Heart left ventricle (tissue), 13 donors: ENCODE results near the gene GAS1.

Experiments used
- CTCF ChIP-seq, 12 donors: fragments of 200-600 bp; sonication (generic) in 4 of 12; IDR thresholded peaks; one replicate each; pipeline versions ENCODE4 v1.5.0 to v1.8.0; 2018 to 2022; ENCODE audit warnings: antibody characterized with exemption in 12 of 12, mild to moderate bottlenecking in 5 of 12
- POLR2A ChIP-seq, 2 donors: fragments of 450-650 bp; IDR thresholded peaks; one replicate each; pipeline ENCODE4 v1.6.1; 2017; ENCODE audit warnings: antibody characterized with exemption in 2 of 2, mild to moderate bottlenecking in 2 of 2, moderate library complexity in 2 of 2
- donor health status: ischemic (EF 13 %, LVEDD 7.1; RV severe dilation, severe dysfunction).
- donor health status: DM: no; HTN: yes; CAD: no.
- donor health status: DM: no; HTN: no; CAD: no.
- donor health status: ischemic (EF 25% LVEDD 6.9; RV normal size, moderate dysfunction).
- donor health status: ischemic (EF 25% LVEDD 5.7; RV mildly dilated, moderate dysfunction).
- donor health status: ischemic (EF 35%, LVEDD 5.7; RV mildly dilated, moderate dysfunction).
- donor health status: nonischemic (EF 11% LVEDD 7.7; RV severe dilation, severe dysfunction).
- donor health status: DM: yes; HTN: yes; CAD: no.
- donor health status: PGD.
- donor health status: ischemic (EF 29% LVEDD 5.4; RV normal size, mild dysfunction).
- donor health status: nonischemic (EF 23%, LVEDD 6.1; RV moderate dilation, normal function).

- peak in 4 of 12 donors; percentile 19 to 26 (median 24) for TF ChIP-seq CTCF (IDR thresholded peaks at IDR 0.05)
- TF ChIP-seq POLR2A (IDR thresholded peaks at IDR 0.05): no peak
Observed at GRCh38 chr9:86945728-86946200, 1.5 kb downstream of the GAS1 start.
